Measurements from ENCODE around the gene LRRC28.

Gene LRRC28

DNA sequence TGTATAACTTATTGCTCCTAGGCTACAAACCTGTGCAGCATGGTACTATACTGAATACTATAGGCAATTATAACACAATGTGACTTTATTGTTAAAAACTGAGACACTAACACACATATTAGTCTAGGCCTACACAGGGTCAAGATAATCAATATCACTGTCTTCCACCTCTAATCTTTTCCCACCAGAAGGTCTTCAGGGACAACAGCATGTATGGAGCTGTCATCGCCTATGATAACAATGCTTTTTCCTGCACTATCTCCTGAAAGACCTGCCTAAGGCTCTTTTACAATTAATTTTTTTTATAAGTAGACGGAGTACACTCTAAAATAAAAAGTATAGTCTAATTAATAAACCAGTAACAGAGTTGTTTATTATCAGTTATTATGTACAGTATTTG lies 60.9 kb downstream of the LRRC28 start:
- Histone ChIP-seq H3K9me3 (ENCODE audit: control insufficient read depth, insufficient read depth, low read length) (peaks cover 9% of the 10 kb centered on the region; the same call in 1 of the 2 replicates), H3K27me3 (ENCODE audit: control insufficient read depth, low read length) (no peaks in the 10 kb centered on the region), H3K4me1 (ENCODE audit: control insufficient read depth, low read length) (no peaks in the 10 kb centered on the region), H3K27ac (ENCODE audit: low read depth, low read length) (no peak overlapping the region), H3K4me2 (ENCODE audit: low read length) (no peak overlapping the region), H3K79me2 (ENCODE audit: control insufficient read depth, low read length) (no peaks in the 10 kb centered on the region), H3K9me2 (replicated peaks; ENCODE audit: control insufficient read depth, low read length) (no peaks in the 10 kb centered on the region), H3K36me3 (ENCODE audit: control insufficient read depth, low read length) (0 out of 2 replicates have a peak, but pooled peaks cover 2% of the 10 kb centered on the region), H4K20me1 (ENCODE audit: control insufficient read depth, insufficient read depth, low read depth, low read length) (no peaks in the 10 kb centered on the region), H3F3A (ENCODE audit: control insufficient read depth, insufficient read depth) (no peaks in the 10 kb centered on the region), H3K4me3 (ENCODE audit: low read length) (no peak overlapping the region)
- TF ChIP-seq, protein P1, sequence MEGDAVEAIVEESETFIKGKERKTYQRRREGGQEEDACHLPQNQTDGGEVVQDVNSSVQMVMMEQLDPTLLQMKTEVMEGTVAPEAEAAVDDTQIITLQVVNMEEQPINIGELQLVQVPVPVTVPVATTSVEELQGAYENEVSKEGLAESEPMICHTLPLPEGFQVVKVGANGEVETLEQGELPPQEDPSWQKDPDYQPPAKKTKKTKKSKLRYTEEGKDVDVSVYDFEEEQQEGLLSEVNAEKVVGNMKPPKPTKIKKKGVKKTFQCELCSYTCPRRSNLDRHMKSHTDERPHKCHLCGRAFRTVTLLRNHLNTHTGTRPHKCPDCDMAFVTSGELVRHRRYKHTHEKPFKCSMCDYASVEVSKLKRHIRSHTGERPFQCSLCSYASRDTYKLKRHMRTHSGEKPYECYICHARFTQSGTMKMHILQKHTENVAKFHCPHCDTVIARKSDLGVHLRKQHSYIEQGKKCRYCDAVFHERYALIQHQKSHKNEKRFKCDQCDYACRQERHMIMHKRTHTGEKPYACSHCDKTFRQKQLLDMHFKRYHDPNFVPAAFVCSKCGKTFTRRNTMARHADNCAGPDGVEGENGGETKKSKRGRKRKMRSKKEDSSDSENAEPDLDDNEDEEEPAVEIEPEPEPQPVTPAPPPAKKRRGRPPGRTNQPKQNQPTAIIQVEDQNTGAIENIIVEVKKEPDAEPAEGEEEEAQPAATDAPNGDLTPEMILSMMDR (IDR thresholded peaks at IDR 0.05; ENCODE audit: low read depth, low read length, poor library complexity, severe bottlenecking) = no peak
- TF ChIP-seq EZH2phosphoT487 (IDR thresholded peaks at IDR 0.05; ENCODE audit: borderline replicate concordance, low read length) = no peak

DNA sequence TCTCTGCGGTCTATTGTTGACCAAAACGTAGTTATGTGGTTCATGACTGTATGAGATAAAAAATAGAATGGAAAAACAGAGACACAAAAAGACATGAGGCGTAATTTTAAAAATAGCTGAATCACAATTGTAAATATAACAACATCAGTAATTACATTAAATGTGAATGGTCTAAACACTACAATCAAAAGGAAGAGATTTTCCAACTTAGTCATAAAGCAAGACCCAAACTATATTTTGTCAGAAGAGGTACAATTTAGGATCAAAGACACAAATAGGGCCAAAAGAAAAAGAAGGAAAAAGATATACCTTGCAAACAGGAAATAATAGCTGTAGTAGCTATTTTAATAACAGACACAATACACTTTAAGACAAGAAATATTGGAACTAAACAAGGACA lies 61.5 kb downstream of the LRRC28 start:
- no peaks in the 10 kb centered on the region for H3K27me3 ChIP-seq (ENCODE audit: control insufficient read depth, low read length)
- H4K20me1 ChIP-seq (ENCODE audit: control insufficient read depth, insufficient read depth, low read depth, low read length) = no peaks in the 10 kb centered on the region
- H3K4me1 ChIP-seq (ENCODE audit: control insufficient read depth, low read length) = no peaks in the 10 kb centered on the region
- 0 out of 2 replicates have a peak, but pooled peaks cover 2% of the 10 kb centered on the region for H3K36me3 ChIP-seq (ENCODE audit: control insufficient read depth, low read length)
- no peaks in the 10 kb centered on the region for H3K9me2 ChIP-seq (replicated peaks; ENCODE audit: control insufficient read depth, low read length)
- no peak overlapping the region for H3K4me3 ChIP-seq (ENCODE audit: low read length)
- no peaks in the 10 kb centered on the region for H3K79me2 ChIP-seq (ENCODE audit: control insufficient read depth, low read length)
- no peak for TF ChIP-seq EZH2phosphoT487 (IDR thresholded peaks at IDR 0.05; ENCODE audit: borderline replicate concordance, low read length)
- TF ChIP-seq, protein P1 (IDR thresholded peaks at IDR 0.05; ENCODE audit: low read depth, low read length, poor library complexity, severe bottlenecking) = no peak
- H3K27ac ChIP-seq (ENCODE audit: low read depth, low read length) = no peak overlapping the region
- no peaks in the 10 kb centered on the region for H3F3A ChIP-seq (ENCODE audit: control insufficient read depth, insufficient read depth)
- peaks cover 9% of the 10 kb centered on the region; the same call in 1 of the 2 replicates for H3K9me3 ChIP-seq (ENCODE audit: control insufficient read depth, insufficient read depth, low read length)
- H3K4me2 ChIP-seq (ENCODE audit: low read length) = no peak overlapping the region

DNA sequence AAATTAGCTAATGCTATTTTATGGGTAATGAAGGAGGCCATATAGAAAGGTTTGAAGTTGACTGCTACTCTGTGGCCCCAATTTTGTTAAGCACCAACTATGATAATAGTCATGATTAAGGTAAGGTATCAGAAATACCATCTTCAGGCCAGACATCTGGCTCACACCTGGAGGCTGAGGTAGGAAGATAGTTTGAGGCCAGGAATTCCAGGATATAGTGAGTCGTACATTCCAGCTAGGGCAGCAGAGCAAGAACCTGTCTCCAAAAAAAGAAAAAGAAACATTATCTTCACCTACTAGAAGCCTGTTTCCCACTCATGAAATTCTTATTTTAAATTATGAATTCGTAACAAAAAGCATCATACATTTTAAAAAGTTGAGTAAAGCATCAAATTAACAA lies 64.4 kb downstream of the LRRC28 start:
- Histone ChIP-seq H3K4me2 (ENCODE audit: low read length) (no peak overlapping the region), H3K27ac (ENCODE audit: low read depth, low read length) (no peak overlapping the region), H3K79me2 (ENCODE audit: control insufficient read depth, low read length) (no peaks in the 10 kb centered on the region), H3K9me2 (replicated peaks; ENCODE audit: control insufficient read depth, low read length) (no peaks in the 10 kb centered on the region), H4K20me1 (ENCODE audit: control insufficient read depth, insufficient read depth, low read depth, low read length) (no peaks in the 10 kb centered on the region), H3K36me3 (ENCODE audit: control insufficient read depth, low read length) (0 out of 2 replicates have a peak, but pooled peaks cover 2% of the 10 kb centered on the region), H3K4me1 (ENCODE audit: control insufficient read depth, low read length) (no peaks in the 10 kb centered on the region), H3K27me3 (ENCODE audit: control insufficient read depth, low read length) (no peaks in the 10 kb centered on the region), H3K4me3 (ENCODE audit: low read length) (no peak overlapping the region), H3K9me3 (ENCODE audit: control insufficient read depth, insufficient read depth, low read length) (peaks cover 9% of the 10 kb centered on the region; the same call in 1 of the 2 replicates), H3F3A (ENCODE audit: control insufficient read depth, insufficient read depth) (no peaks in the 10 kb centered on the region)
- TF ChIP-seq, protein P1 (IDR thresholded peaks at IDR 0.05; ENCODE audit: low read depth, low read length, poor library complexity, severe bottlenecking) = no peak
- TF ChIP-seq EZH2phosphoT487 (IDR thresholded peaks at IDR 0.05; ENCODE audit: borderline replicate concordance, low read length) = no peak

Measured in DOHH2 (cell line).